SU-DHL-6 (cell line): Measurements from ENCODE around the gene PITX3.

Source experiments
- H2AFZ ChIP-seq: fragments of 200-600 bp; sonication (generic); 2 replicates; pipeline ENCODE4 v1.6.1; 2014; ENCODE audit warnings: low read depth, mild to moderate bottlenecking, moderate library complexity, mixed read lengths, antibody characterized with exemption, low read length; ENCODE audit not compliant: severe bottlenecking
- H3F3A ChIP-seq: fragments of 200-600 bp; shearing (Covaris generic); 2 replicates; pipeline ENCODE4 v1.6.0; 2016; ENCODE audit warnings: antibody characterized with exemption, mild to moderate bottlenecking; ENCODE audit not compliant: insufficient read depth
- H3K27ac ChIP-seq: fragments of 200-600 bp; sonication (generic); 2 replicates; pipeline ENCODE4 v1.5.1; 2016; ENCODE audit warnings: low read depth, mild to moderate bottlenecking, low read length, moderate library complexity, mixed read lengths
- H3K27me3 ChIP-seq: fragments of 200-600 bp; sonication (generic), shearing (Covaris generic); 2 replicates; pipeline ENCODE4 v1.6.0; 2014; ENCODE audit warnings: mild to moderate bottlenecking, low read length
- H3K36me3 ChIP-seq: fragments of 200-600 bp; sonication (generic); 2 replicates; pipeline ENCODE4 v1.6.1; 2014; ENCODE audit warnings: mild to moderate bottlenecking, low read length, mixed read lengths
- H3K4me2 ChIP-seq: fragments of 300-600, 200-600 bp; shearing (Covaris generic), sonication (generic); 2 replicates; pipeline ENCODE4 v1.6.0; 2014; ENCODE audit warnings: low read length, low read depth, mild to moderate bottlenecking; ENCODE audit not compliant: poor library complexity, severe bottlenecking
- H3K4me3 ChIP-seq: fragments of 200-600 bp; sonication (generic); 2 replicates; pipeline ENCODE4 v1.5.1; 2014; ENCODE audit warnings: antibody characterized with exemption, low read length, mild to moderate bottlenecking, mixed read lengths; ENCODE audit not compliant: insufficient read depth, poor library complexity, severe bottlenecking
- H3K79me2 ChIP-seq: fragments of 200-600 bp; sonication (generic); 2 replicates; pipeline ENCODE4 v1.6.1; 2014; ENCODE audit warnings: mild to moderate bottlenecking, low read length, moderate library complexity; ENCODE audit not compliant: insufficient read depth
- H3K9ac ChIP-seq: fragments of 200-600 bp; sonication (generic); 2 replicates; pipeline ENCODE4 v1.7.0; 2014; ENCODE audit warnings: mild to moderate bottlenecking, low read length
- H3K9me2 ChIP-seq: fragments of 200-600 bp; sonication (generic); replicated peaks from 2 replicates; pipeline ENCODE4 v1.6.1; 2014; ENCODE audit warnings: low read length; ENCODE audit not compliant: insufficient read depth
- H3K9me3 ChIP-seq: fragments of 200-600 bp; sonication (generic); 2 replicates; pipeline ENCODE4 v1.6.1; 2014; ENCODE audit warnings: low read length, mixed read lengths; ENCODE audit not compliant: insufficient read depth
- H4K20me1 ChIP-seq: fragments of 200-600 bp; sonication (generic); 2 replicates; pipeline ENCODE4 v1.6.1; 2014; ENCODE audit warnings: low read depth, mild to moderate bottlenecking, antibody characterized with exemption, low read length, moderate library complexity, mixed read lengths
- EZH2phosphoT487 ChIP-seq: fragments of 200-600 bp; sonication (generic), shearing (Covaris generic); conservative IDR thresholded peaks from 2 replicates; pipeline ENCODE4 v1.6.1; 2018; ENCODE audit warnings: mild to moderate bottlenecking, antibody characterized with exemption, low read length, moderate library complexity, mixed read lengths
- TF ChIP-seq, protein P1 (sequence below): fragments of 200-600 bp; sonication (generic); IDR thresholded peaks from one replicate; pipeline ENCODE4 v1.5.1; 2017; ENCODE audit warnings: antibody characterized with exemption, mild to moderate bottlenecking, low read length, moderate library complexity; ENCODE audit not compliant: insufficient read depth, poor library complexity, severe bottlenecking

The PITX3 gene

DNA sequence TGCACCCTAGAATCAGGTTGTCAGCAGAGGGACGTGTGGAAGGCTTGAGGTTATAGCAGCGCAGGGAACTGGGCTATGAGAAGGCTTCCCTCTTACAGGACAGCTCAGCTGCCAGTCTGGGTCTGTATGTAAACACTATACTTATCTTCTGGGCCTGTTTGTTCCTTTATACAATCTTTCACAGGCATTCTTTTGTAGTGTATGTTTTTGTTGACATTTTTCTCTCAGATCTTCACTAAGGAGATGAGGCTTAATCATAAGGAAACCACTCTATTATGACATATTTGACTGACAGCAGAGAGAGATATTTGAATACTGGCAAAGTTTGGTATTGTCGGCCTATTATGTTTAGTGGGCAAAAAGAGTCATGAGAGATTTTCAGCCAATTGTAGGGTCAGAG, 4.9 kb upstream of the PITX3 start:
- Histone ChIP-seq H3K79me2 (peaks cover 58% of the 10 kb centered on the region), H3K27ac (no peak overlapping the region), H3K4me3 (peak overlapping the region; percentile 79), H4K20me1 (peaks cover 13% of the 10 kb centered on the region; the same call in 1 of the 2 replicates), H2AFZ (no peak overlapping the region), H3K9ac (peak overlapping the region; percentile 74), H3K4me2 (peak overlapping the region; percentile 81), H3K9me2 (no peaks in the 10 kb centered on the region), H3K27me3 (no peaks in the 10 kb centered on the region), H3K9me3 (no peaks in the 10 kb centered on the region), H3F3A (no peaks in the 10 kb centered on the region), H3K36me3 (no peaks in the 10 kb centered on the region)
- no peak for TF ChIP-seq EZH2phosphoT487
- TF ChIP-seq, protein P1, sequence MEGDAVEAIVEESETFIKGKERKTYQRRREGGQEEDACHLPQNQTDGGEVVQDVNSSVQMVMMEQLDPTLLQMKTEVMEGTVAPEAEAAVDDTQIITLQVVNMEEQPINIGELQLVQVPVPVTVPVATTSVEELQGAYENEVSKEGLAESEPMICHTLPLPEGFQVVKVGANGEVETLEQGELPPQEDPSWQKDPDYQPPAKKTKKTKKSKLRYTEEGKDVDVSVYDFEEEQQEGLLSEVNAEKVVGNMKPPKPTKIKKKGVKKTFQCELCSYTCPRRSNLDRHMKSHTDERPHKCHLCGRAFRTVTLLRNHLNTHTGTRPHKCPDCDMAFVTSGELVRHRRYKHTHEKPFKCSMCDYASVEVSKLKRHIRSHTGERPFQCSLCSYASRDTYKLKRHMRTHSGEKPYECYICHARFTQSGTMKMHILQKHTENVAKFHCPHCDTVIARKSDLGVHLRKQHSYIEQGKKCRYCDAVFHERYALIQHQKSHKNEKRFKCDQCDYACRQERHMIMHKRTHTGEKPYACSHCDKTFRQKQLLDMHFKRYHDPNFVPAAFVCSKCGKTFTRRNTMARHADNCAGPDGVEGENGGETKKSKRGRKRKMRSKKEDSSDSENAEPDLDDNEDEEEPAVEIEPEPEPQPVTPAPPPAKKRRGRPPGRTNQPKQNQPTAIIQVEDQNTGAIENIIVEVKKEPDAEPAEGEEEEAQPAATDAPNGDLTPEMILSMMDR = no peak

DNA sequence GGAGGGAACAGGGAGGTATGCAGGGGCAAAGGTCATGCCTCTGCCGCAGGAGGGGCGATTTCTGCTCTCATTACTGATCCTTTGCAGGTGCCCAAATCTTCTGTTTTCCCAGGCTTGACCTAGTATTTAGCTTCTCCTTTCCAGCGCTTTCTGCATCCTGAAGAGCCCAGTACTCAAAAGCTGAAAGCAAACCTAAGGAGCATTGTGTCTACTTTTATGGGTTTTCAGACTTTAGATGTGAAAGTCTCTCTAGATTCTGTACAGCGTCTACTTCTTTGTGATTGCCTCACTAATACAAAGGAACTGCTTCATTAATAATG, 4.6 kb upstream of the PITX3 start:
- peak overlapping the region; percentile 25; the same call in 1 of the 2 replicates for H3K27ac ChIP-seq
- peak overlapping the region; percentile 74 for H3K9ac ChIP-seq
- no peaks in the 10 kb centered on the region for H3K9me2 ChIP-seq
- peaks cover 13% of the 10 kb centered on the region; the same call in 1 of the 2 replicates for H4K20me1 ChIP-seq
- no peak overlapping the region for H2AFZ ChIP-seq
- H3K79me2 ChIP-seq = peaks cover 55% of the 10 kb centered on the region
- H3K4me2 ChIP-seq = peak overlapping the region; percentile 81
- no peaks in the 10 kb centered on the region for H3K9me3 ChIP-seq
- peak overlapping the region; percentile 79 for H3K4me3 ChIP-seq
- H3K27me3 ChIP-seq = no peaks in the 10 kb centered on the region
- TF ChIP-seq EZH2phosphoT487 = no peak
- TF ChIP-seq, protein P1 = no peak
- H3F3A ChIP-seq = no peaks in the 10 kb centered on the region
- no peaks in the 10 kb centered on the region for H3K36me3 ChIP-seq

DNA sequence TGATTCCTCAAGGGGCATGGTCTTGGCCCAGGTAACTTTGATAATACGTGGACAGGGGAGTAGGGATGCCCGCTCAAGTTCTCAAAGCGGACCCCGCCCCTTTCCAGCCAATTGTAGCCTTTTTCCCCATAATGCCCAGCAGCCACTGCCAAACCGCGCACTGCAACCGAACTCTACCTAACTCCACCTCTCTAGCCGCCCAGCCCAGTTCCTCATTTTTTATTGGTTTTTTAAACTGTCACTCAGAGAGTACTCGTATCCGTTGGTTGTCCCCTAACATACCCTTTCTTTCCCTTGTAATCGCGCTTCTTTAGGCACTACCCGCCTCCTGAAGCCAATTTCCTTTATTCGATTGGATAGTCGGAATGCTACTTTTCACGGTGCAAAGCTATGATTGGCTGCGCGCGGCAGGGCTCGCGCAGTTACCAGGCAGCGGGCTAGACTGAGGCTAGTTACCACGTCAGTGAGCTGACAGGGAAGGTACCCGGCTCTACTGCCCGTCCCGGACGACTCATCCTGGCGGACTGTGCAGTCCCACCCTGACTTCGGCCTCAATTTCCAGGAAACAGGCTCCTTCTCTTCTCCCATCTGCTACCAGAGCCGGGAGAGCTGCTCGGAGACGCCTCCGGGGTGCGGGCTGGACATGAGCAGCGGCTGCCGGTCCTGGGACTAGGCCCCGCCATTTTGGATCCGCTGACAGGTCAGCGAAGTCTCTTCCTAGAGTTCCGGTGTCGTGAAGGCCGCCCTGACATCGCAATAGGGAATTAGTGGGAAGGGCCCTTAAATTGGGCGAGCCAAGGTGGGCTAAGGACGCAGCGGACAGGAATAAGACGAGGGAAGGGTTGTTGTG, 4.0 kb upstream of the PITX3 start, which contains the start of gene GBF1:
GBF1 (plus strand) TSS at position 451 of the 850 bp plus-strand sequence. CDS start 13,407 bp downstream, outside the sequence.
- peak within 1 kb of the TSS; percentile 74 for H3K9ac ChIP-seq
- peak within 1 kb of the TSS; percentile 91 for H2AFZ ChIP-seq
- no peaks in the 10 kb centered on the region for H3K9me2 ChIP-seq
- H3F3A ChIP-seq = no peaks in the 10 kb centered on the region
- peaks cover 49% of the 10 kb centered on the region for H3K79me2 ChIP-seq
- H3K4me3 ChIP-seq = peak within 1 kb of the TSS; percentile 79
- peaks cover 13% of the 10 kb centered on the region; the same call in 1 of the 2 replicates for H4K20me1 ChIP-seq
- no peaks in the 10 kb centered on the region for H3K9me3 ChIP-seq
- peak within 1 kb of the TSS; percentile 25; the same call in 1 of the 2 replicates for H3K27ac ChIP-seq
- no peaks in the 10 kb centered on the region for H3K27me3 ChIP-seq
- no peaks in the 10 kb centered on the region for H3K36me3 ChIP-seq
- TF ChIP-seq EZH2phosphoT487 = no peak
- TF ChIP-seq, protein P1 = no peak
- H3K4me2 ChIP-seq = peak within 1 kb of the TSS; percentile 81
